Activated B cell treated with CpG ODN at 0.5 μM for 24 hours (primary cell): ENCODE data around the gene RHO. TPM values are rescaled to one million over a fixed set of nuclear protein-coding genes. Genes with fewer than 3 reads are reported as not detected.
"Not testable (repeated sequence)": the region's sequence is repeated elsewhere in the genome, so short reads cannot be mapped to it uniquely, and the experiment has no call there.

Source experiments
- ATAC-seq: fragments of 200-7000 bp; cut with Tn5 transposase; one replicate; pipeline ENCODE4 v1.10.0; 2021; ENCODE audit warnings: low read depth, mild to moderate bottlenecking, moderate library complexity
- CTCF ChIA-PET: fragments of 350-600 bp; sonication (Branson Sonifier 250); formaldehyde crosslinking; loops from one replicate; lab custom pipeline; 2021; ENCODE audit warnings: antibody characterized with exemption; lab: Charles Lee
- POLR2A ChIA-PET: fragments of 350-600 bp; sonication (Branson Sonifier 250); formaldehyde crosslinking; loops from one replicate; lab custom pipeline; 2021; ENCODE audit warnings: antibody characterized with exemption; lab: Charles Lee
- DNase-seq: peaks from one replicate; pipeline ENCODE4 v3.0.0; 2022
- H3K27ac Mint-ChIP-seq: one replicate; pipeline ENCODE4 v1.8.0; 2020; ENCODE audit warnings: mixed read lengths
- H3K27me3 Mint-ChIP-seq: one replicate; pipeline ENCODE4 v1.8.0; 2021; ENCODE audit warnings: mixed read lengths
- H3K36me3 Mint-ChIP-seq: one replicate; pipeline ENCODE4 v1.8.0; 2021; ENCODE audit warnings: low read depth, mixed read lengths
- H3K4me1 Mint-ChIP-seq: one replicate; pipeline ENCODE4 v1.8.0; 2021; ENCODE audit warnings: mixed read lengths
- H3K4me3 Mint-ChIP-seq: one replicate; pipeline ENCODE4 v1.8.0; 2020; ENCODE audit warnings: mild to moderate bottlenecking, mixed read lengths
- H3K9me3 Mint-ChIP-seq: one replicate; pipeline ENCODE4 v1.8.0; 2020; ENCODE audit warnings: mixed read lengths
- intact Hi-C: fragments of 100-400 bp; cut with micrococcal nuclease; formaldehyde crosslinking; loops from one replicate; pipeline ENCODE4 v1.15.1; 2024
- total RNA-seq: library from RNA; stranded (reverse); gene quantifications from 2 replicates; pipeline ENCODE4 v1.2.3, GENCODE V29; 2022
- TF ChIP-seq, protein P1 (sequence below): fragments of 200-600 bp; IDR thresholded peaks from one replicate; pipeline ENCODE4 v1.8.0; 2022; ENCODE audit warnings: antibody characterized with exemption, mild to moderate bottlenecking

Gene RHO
- total RNA-seq, 1 donor from 2014 or later = not detected

DNA sequence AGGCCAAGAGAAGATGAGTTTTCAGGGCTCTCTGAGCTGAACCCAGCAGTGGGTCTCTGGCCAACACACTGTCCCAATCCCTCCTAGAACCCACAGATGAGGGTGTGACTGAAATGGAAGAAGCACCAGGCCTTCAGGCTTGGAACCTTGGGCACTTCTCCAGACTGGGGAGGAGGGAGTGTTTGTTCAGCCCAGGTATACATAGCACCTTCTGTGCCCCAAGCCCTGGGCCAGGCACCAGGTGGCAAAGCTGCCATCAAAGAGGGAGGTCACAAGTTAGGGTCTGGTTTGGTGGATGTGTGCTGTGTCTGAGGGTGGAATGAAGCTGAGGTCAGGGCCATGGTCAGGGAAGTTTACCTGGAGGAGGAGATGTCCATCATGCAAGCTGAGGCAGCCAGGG lies 15.8 kb upstream of the RHO start:
- no peak overlapping the region for H3K27ac Mint-ChIP-seq
- intact Hi-C loops = no loop called here
- peaks cover 16% of the 10 kb centered on the region for H3K36me3 Mint-ChIP-seq
- no peaks in the 10 kb centered on the region for H3K4me1 Mint-ChIP-seq
- H3K27me3 Mint-ChIP-seq = no peaks in the 10 kb centered on the region
- no peaks in the 10 kb centered on the region for H3K9me3 Mint-ChIP-seq
- no peak for ATAC-seq
- H3K4me3 Mint-ChIP-seq = no peak overlapping the region
- ChIA-PET POLR2A (no interaction called here), CTCF (no interaction called here)
- TF ChIP-seq, protein P1, sequence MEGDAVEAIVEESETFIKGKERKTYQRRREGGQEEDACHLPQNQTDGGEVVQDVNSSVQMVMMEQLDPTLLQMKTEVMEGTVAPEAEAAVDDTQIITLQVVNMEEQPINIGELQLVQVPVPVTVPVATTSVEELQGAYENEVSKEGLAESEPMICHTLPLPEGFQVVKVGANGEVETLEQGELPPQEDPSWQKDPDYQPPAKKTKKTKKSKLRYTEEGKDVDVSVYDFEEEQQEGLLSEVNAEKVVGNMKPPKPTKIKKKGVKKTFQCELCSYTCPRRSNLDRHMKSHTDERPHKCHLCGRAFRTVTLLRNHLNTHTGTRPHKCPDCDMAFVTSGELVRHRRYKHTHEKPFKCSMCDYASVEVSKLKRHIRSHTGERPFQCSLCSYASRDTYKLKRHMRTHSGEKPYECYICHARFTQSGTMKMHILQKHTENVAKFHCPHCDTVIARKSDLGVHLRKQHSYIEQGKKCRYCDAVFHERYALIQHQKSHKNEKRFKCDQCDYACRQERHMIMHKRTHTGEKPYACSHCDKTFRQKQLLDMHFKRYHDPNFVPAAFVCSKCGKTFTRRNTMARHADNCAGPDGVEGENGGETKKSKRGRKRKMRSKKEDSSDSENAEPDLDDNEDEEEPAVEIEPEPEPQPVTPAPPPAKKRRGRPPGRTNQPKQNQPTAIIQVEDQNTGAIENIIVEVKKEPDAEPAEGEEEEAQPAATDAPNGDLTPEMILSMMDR = no peak
- no peak for DNase-seq

DNA sequence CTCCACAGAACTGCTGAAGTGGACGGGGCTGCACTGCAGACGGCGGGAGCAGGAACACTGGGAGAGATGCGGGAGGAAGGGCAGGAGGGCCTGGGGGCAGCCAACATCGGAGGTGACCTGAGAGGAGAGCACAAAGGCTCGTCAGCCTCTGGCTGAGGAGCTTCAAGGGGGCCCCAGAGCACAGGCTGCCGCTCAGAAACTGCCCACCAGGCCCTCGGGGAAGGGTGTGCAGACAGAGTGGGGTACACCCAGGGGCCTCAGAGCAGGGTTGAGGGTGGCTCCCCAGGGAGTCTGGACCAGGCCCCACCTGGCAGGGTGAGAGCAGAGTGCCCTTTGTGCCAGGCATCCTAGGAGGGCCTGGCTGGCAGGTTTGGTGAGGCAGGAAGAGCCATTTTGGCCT lies 14.7 kb upstream of the RHO start:
- POLR2A ChIA-PET = no interaction called here
- Mint-ChIP-seq H3K4me3 (no peak overlapping the region), H3K36me3 (peaks cover 16% of the 10 kb centered on the region), H3K27me3 (no peaks in the 10 kb centered on the region), H3K4me1 (no peaks in the 10 kb centered on the region), H3K9me3 (no peaks in the 10 kb centered on the region), H3K27ac (no peak overlapping the region)
- ATAC-seq = no peak
- TF ChIP-seq, protein P1 = no peak
- intact Hi-C loops = no loop called here
- CTCF ChIA-PET = no interaction called here
- no peak for DNase-seq

DNA sequence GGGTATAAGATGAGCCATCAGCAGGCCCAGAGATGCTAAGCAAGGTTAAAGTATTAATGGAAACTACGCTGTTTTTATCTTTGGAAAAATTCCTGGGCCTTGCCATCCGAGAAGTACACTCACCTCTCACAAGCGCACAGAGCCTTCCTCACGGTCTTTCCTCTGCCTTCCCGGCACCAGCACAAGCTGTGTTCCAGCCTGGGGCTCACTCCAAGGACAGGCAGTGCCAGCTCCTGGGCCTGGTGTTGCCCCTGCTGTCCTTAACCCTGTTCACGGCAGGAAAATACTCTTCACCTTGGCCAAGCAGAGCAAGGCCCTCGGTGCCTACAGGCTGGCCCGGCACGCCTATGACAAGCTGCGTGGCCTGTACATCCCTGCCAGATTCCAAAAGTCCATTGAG lies 14.3 kb upstream of the RHO start:
- H3K27ac Mint-ChIP-seq = no peak overlapping the region
- no peaks in the 10 kb centered on the region for H3K9me3 Mint-ChIP-seq
- no peaks in the 10 kb centered on the region for H3K27me3 Mint-ChIP-seq
- no peak overlapping the region for H3K4me3 Mint-ChIP-seq
- intact Hi-C loops = no loop called here
- DNase-seq (no peak), ATAC-seq (no peak)
- peaks cover 16% of the 10 kb centered on the region for H3K36me3 Mint-ChIP-seq
- CTCF ChIA-PET = no interaction called here
- TF ChIP-seq, protein P1 = no peak
- no peaks in the 10 kb centered on the region for H3K4me1 Mint-ChIP-seq
- POLR2A ChIA-PET = no interaction called here

DNA sequence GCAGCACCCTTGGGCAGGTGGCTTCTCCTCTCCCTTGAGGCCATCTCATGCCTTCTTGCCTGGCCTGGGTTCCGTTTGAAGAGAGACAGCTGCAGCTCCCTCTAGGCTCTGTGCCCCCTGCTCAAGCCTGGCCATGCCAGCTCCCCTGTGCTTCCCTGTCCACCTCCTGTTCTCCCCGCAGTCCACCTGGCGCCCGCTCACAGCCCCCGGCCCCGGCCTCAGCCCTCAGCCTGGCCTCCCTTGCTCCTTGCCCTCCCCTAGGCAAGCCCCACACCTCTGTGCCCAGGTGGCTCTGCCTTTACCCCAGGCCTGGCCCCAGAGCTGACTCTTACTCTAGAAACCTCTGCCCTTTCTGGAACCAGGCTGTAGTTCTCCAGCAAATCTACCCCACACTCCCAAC lies 13.9 kb upstream of the RHO start:
- Mint-ChIP-seq H3K27ac (no peak overlapping the region), H3K36me3 (peaks cover 16% of the 10 kb centered on the region), H3K4me3 (no peak overlapping the region), H3K4me1 (no peaks in the 10 kb centered on the region), H3K9me3 (no peaks in the 10 kb centered on the region), H3K27me3 (no peaks in the 10 kb centered on the region)
- DNase-seq (no peak), ATAC-seq (no peak)
- CTCF ChIA-PET = no interaction called here
- TF ChIP-seq, protein P1 = no peak
- intact Hi-C loops = no loop called here
- POLR2A ChIA-PET = no interaction called here

DNA sequence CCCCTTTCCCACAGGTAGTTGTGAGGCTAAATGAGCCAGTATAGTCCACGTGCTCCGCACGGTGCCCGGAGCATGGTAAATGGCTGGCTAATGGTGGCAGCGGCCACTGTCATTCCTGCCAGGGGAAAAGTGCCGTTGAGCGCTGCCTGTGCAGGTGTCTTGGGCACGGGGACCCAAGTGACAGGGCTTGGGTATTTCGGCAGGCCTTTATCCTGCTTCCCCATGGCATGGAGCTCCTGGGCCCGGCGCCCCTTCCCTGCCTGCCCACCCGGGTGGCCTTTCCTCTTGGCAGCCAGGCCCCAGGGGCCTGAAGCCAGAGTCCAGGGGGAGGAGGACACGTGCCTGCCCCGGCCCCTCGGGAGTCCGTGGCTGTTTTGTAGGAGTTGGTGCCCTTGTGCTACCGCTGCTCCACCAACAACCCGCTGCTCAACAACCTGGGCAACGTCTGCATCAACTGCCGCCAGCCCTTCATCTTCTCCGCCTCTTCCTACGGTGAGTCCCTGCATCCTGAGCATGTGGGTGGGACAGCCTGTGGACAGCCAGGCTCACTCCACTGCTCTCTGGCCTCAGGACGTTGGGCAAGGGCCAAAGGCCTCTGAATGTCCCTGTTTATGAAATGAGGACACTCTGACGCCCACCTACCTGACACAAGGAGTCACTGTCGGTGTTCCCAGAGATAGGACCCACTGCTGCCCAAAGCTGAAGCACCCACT lies 13.2 kb upstream of the RHO start:
- CTCF ChIA-PET, intact Hi-C loops, H3K4me1 Mint-ChIP-seq, H3K27me3 Mint-ChIP-seq, H3K27ac Mint-ChIP-seq, H3K4me3 Mint-ChIP-seq, H3K9me3 Mint-ChIP-seq, POLR2A ChIA-PET, ATAC-seq, DNase-seq: not testable (repeated sequence)
- H3K36me3 Mint-ChIP-seq = peaks cover 16% of the 10 kb centered on the region

DNA sequence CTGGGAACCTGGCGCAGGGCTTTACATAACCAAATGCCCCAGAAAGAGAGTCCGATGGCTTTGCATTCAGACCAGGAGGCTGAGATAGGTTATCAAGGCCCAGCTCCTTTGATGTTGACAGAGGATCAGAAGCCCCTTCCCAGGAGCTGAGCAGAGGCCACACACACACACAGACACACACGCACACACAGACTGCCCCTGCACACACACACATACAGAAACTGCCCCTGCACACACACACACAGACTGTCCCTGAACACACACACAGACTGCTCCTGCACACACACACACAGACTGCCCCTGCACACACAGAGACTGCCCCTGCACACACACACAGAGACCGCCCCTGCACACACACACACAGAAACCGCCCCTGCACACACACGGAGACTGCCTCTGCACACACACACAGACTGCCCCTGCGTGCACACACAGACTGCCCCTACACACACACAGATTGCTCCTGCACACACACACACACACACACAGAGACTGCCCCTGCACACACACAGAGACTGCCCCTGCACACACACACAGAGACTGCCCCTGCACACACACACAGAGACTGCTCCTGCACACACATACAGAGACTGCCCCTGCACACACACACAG lies 12.5 kb upstream of the RHO start:
- DNase-seq, H3K9me3 Mint-ChIP-seq, H3K4me3 Mint-ChIP-seq, H3K27me3 Mint-ChIP-seq, H3K4me1 Mint-ChIP-seq, ATAC-seq, POLR2A ChIA-PET, CTCF ChIA-PET, intact Hi-C loops, H3K27ac Mint-ChIP-seq: not testable (repeated sequence)
- H3K36me3 Mint-ChIP-seq = peaks cover 16% of the 10 kb centered on the region
